Measurements from ENCODE around the gene RIIAD1.

DNA sequence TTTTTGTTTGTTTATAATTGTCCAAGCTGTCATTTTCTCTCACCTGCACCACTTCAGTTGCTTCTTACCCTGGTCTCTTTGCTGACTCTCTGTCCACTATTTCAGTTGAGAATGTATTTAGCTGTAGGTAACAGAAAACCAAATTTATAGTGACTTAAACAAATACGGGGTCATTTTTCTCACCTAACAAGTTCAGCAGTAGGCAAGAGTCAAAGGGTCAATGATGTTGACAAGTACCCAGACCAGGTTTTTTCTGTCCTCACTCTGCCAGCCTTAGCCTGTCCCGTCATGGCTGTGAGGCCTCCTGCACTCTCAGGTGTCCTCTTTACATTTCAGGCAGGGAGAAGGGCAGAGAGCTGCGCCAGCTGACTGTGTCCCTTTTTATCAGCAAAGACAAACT lies 11.8 kb downstream of the RIIAD1 start:
- TF ChIP-seq, protein P1, sequence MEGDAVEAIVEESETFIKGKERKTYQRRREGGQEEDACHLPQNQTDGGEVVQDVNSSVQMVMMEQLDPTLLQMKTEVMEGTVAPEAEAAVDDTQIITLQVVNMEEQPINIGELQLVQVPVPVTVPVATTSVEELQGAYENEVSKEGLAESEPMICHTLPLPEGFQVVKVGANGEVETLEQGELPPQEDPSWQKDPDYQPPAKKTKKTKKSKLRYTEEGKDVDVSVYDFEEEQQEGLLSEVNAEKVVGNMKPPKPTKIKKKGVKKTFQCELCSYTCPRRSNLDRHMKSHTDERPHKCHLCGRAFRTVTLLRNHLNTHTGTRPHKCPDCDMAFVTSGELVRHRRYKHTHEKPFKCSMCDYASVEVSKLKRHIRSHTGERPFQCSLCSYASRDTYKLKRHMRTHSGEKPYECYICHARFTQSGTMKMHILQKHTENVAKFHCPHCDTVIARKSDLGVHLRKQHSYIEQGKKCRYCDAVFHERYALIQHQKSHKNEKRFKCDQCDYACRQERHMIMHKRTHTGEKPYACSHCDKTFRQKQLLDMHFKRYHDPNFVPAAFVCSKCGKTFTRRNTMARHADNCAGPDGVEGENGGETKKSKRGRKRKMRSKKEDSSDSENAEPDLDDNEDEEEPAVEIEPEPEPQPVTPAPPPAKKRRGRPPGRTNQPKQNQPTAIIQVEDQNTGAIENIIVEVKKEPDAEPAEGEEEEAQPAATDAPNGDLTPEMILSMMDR (conservative IDR thresholded peaks at IDR 0.05 in 1 of 2, IDR thresholded peaks at IDR 0.05 in 1 of 2; ENCODE audit: extremely low read depth in 1 of 2, insufficient read depth in 1 of 2, low read depth in 1 of 2, low read length in 2 of 2): no peak
- no peak for TF ChIP-seq EZH2 (IDR thresholded peaks at IDR 0.05; ENCODE audit: borderline replicate concordance, low read length)

Measured in mammary epithelial cell (primary cell).